ENCODE measurements around the gene CATSPERZ.
"Not testable (repeated sequence)": the region's sequence is repeated elsewhere in the genome, so short reads cannot be mapped to it uniquely, and the experiment has no call there.

CATSPERZ gene

GRCh38 chr11:64297699-64298358 lies 2.3 kb upstream of the CATSPERZ start:
- no peak for TF ChIP-seq POLR2A (IDR thresholded peaks at IDR 0.05; ENCODE audit: low read depth, low read length)
- no peak for DNase-seq (ENCODE audit: insufficient read length)
- no peak for FAIRE-seq

GRCh38 chr11:64298966-64299846 lies 952 bp upstream of the CATSPERZ start:
- FAIRE-seq (no peak), DNase-seq (ENCODE audit: insufficient read length) (no peak)

GRCh38 chr11:64303109-64304031 lies 3.2 kb downstream of the CATSPERZ start:
- FAIRE-seq = no peak
- no peak for DNase-seq (ENCODE audit: insufficient read length)
- TF ChIP-seq POLR2AphosphoS5 (IDR thresholded peaks at IDR 0.05; ENCODE audit: low read depth, low read length) (no peak), POLR2A (IDR thresholded peaks at IDR 0.05; ENCODE audit: low read depth, low read length) (no peak), TAF1 (IDR thresholded peaks at IDR 0.05; ENCODE audit: borderline replicate concordance, low read depth, low read length) (no peak)

More at GRCh38 chr11:64298966-64299846, 952 bp upstream of the CATSPERZ start:
- TF ChIP-seq POLR2A (IDR thresholded peaks at IDR 0.05; ENCODE audit: low read depth, low read length) = no peak
- TF ChIP-seq TAF1 (IDR thresholded peaks at IDR 0.05; ENCODE audit: borderline replicate concordance, low read depth, low read length) = no peak
- TF ChIP-seq POLR2AphosphoS5 (IDR thresholded peaks at IDR 0.05; ENCODE audit: low read depth, low read length) = no peak

- FAIRE-seq (no peak), DNase-seq (ENCODE audit: insufficient read length) (no peak)
- TF ChIP-seq TAF1 (IDR thresholded peaks at IDR 0.05; ENCODE audit: borderline replicate concordance, low read depth, low read length) (no peak), POLR2A (IDR thresholded peaks at IDR 0.05; ENCODE audit: low read depth, low read length) (no peak), POLR2AphosphoS5 (IDR thresholded peaks at IDR 0.05; ENCODE audit: low read depth, low read length) (no peak)
Observed at GRCh38 chr11:64304032-64304315, 3.8 kb downstream of the CATSPERZ start.

DNA sequence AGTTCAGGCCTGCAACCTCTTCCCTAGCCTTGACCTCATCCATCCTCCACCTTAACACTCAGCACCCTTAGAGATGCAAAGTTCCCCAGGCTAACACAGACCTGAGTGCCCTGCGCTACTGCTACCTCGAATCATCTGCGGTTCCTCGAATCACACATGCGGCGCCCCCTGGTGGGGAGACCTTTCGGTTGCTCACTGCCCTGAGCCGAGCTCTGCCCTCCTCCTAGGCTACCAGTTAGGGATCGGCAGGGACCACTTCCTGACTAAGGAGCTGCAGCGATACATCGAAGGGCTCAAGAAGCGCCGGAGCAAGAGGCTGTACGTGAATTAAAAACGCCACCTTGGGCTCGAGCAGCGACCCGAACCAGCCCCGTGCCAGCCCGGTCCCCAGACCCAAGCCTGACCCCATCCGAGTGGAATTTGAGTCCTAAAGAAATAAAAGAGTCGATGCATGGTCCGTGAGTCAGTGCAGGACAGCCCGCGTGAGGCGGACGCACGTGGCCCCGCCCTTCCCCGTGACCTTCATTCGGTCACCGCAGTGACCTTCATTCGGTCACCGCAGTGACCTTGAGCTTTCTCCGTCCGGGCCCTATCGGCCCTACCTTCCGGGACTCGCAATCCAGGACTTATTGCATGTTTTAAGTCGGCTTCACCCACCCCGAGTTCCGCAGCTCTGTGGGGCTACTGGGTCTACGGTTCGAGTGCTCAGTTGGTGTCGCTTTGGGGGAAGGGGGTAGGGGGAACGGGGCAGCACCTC lies 4.3 kb downstream of the CATSPERZ start:
- FAIRE-seq (no peak), DNase-seq (ENCODE audit: insufficient read length) (peak; percentile 90)
- TF ChIP-seq POLR2A (IDR thresholded peaks at IDR 0.05; ENCODE audit: low read depth, low read length) (peak; percentile 65; the same call in 1 of the 2 replicates), POLR2AphosphoS5 (IDR thresholded peaks at IDR 0.05; ENCODE audit: low read depth, low read length) (peak; percentile 79), TAF1 (IDR thresholded peaks at IDR 0.05; ENCODE audit: borderline replicate concordance, low read depth, low read length) (0 out of 2 replicates have a peak, but pooled peaks have one; percentile 37)

DNA sequence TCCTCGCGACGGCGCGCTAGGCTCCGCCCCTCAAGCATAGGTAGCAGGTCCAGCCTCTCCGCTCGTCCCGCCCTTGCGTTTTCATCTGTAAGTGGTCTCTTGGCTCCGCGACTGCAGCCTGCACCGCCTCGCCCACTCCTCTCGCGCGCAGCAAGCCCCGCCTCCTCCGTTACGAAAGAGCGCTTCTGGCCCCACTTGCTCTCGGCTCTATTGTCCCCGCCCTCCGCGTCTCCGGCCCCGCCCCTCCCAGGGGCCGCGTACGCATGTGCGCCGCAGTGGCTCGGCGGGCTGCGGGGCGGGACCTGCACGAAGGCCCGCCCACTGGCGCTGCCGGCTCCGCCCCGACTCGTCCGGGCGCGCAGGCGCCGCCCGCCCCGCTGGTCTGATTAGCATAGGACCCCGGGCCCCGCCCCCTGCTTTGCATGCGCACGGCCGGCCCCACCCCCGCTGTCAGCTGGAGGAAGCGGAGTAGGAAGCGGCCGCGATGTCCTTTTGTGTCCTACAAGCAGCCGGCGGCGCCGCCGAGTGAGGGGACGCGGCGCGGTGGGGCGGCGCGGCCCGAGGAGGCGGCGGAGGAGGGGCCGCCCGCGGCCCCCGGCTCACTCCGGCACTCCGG lies 5.0 kb downstream of the CATSPERZ start, which contains the start of gene ESRRA:
ESRRA (plus strand) TSS at position 450 of the 616 bp plus-strand sequence. CDS start 1,656 bp downstream, outside the sequence.
- peak; percentile 99 for FAIRE-seq
- peak; percentile 98 for DNase-seq (ENCODE audit: insufficient read length)
- TF ChIP-seq POLR2AphosphoS5 (IDR thresholded peaks at IDR 0.05; ENCODE audit: low read depth, low read length) (no peak), POLR2A (IDR thresholded peaks at IDR 0.05; ENCODE audit: low read depth, low read length) (peak; percentile 70; the same call in 1 of the 2 replicates), TAF1 (IDR thresholded peaks at IDR 0.05; ENCODE audit: borderline replicate concordance, low read depth, low read length) (peak; percentile 54; the same call in 1 of the 2 replicates)

GRCh38 chr11:64305691-64306562 lies 5.8 kb downstream of the CATSPERZ start:
- no peak for TF ChIP-seq POLR2AphosphoS5 (IDR thresholded peaks at IDR 0.05; ENCODE audit: low read depth, low read length)
- 0 out of 2 replicates have a peak, but pooled peaks have one; percentile 43 for TF ChIP-seq TAF1 (IDR thresholded peaks at IDR 0.05; ENCODE audit: borderline replicate concordance, low read depth, low read length)
- peak; percentile 58; the same call in 1 of the 2 replicates for TF ChIP-seq POLR2A (IDR thresholded peaks at IDR 0.05; ENCODE audit: low read depth, low read length)
- FAIRE-seq = peak; percentile 87
- no peak for DNase-seq (ENCODE audit: insufficient read length)

GRCh38 chr11:64306563-64306875 lies 6.4 kb downstream of the CATSPERZ start:
- peak; percentile 70 for FAIRE-seq
- TF ChIP-seq POLR2A (IDR thresholded peaks at IDR 0.05; ENCODE audit: low read depth, low read length) (no peak), TAF1 (IDR thresholded peaks at IDR 0.05; ENCODE audit: borderline replicate concordance, low read depth, low read length) (no peak), POLR2AphosphoS5 (IDR thresholded peaks at IDR 0.05; ENCODE audit: low read depth, low read length) (no peak)
- no peak for DNase-seq (ENCODE audit: insufficient read length)

GRCh38 chr11:64306876-64307622 lies 6.9 kb downstream of the CATSPERZ start:
- no peak for FAIRE-seq
- TF ChIP-seq TAF1 (IDR thresholded peaks at IDR 0.05; ENCODE audit: borderline replicate concordance, low read depth, low read length) (no peak), POLR2A (IDR thresholded peaks at IDR 0.05; ENCODE audit: low read depth, low read length) (no peak), POLR2AphosphoS5 (IDR thresholded peaks at IDR 0.05; ENCODE audit: low read depth, low read length) (no peak)

GRCh38 chr11:64307795-64308194 lies 7.6 kb downstream of the CATSPERZ start:
- DNase-seq (ENCODE audit: insufficient read length); FAIRE-seq: not testable (repeated sequence)

More at GRCh38 chr11:64306876-64307622, 6.9 kb downstream of the CATSPERZ start:
- DNase-seq (ENCODE audit: insufficient read length) = no peak
